ENCODE data around the gene C19orf25. TPM values are rescaled to one million over a fixed set of nuclear protein-coding genes. Genes with fewer than 3 reads are reported as not detected.

The C19orf25 gene
- total RNA-seq, 1 experiment from 2014 or later, result 20.0 TPM

DNA sequence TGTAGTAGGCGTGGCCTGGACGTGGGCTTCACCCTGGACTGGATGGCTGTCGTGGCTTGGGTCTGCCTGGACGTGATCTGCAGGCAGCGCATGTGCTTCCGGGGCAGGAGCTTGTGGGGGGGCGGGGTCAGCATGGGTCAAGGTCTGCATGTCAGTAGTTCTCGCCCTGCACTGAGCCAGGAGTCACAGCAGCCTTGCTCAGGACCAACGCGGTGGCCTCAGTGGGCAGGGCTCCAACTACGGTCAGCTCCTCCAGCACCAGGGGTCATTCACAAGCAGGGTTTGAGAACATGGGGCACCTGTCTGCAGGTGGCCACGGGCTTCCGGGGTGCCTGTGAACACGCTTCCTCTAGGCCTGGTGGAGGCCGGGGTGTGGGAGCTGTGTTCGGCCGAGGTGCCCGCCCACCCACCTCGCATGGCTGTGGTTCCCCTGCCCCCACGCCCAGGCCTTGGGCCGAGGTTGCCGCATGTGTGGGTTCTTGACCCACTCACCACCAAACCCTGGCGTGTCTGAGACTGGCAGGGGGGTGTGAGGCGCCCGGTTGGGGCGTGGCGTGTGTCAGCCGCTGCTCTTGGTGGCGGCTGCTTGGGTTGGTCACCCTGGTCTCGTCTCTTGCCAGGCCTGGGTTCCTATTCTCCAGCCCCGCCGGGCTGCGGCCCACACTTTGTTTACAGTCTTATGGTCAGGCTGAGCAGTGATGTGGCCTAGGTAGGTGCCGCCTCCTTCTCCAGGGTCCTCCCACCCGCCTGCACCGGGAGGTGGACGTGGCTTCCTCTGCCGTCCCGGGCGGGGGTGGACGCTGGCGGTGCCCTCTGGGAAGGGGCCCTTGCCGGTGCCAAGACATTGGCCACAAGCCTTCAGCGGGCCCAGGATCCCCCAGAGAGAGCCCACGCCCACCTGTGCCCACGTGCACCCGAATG lies 45.6 kb downstream of the C19orf25 start:
- in situ Hi-C loops (cut with HindIII; ENCODE audit: low pct_unique_long_range_greater_than_20kb, low sequenced_read_pairs), result no loop called here
- DNase-seq (ENCODE audit: low read depth, low spot score), result no peak

DNA sequence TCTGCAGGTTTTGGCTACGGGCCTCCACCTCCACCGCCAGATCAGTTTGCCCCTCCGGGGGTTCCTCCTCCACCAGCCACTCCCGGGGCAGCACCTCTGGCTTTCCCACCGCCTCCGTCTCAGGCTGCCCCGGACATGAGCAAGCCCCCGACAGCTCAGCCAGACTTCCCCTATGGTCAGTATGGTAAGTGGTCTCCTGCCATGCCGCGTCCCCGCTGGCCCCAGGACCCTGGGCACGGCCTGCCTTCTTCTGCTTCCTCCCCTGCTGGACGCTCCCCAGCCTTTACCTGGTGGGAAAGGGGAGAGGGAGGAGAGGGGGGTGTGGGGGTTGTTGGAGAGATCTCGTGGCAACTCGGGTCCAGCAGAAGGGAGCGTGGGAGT lies 46.5 kb downstream of the C19orf25 start:
- in situ Hi-C loops (cut with HindIII; ENCODE audit: low pct_unique_long_range_greater_than_20kb, low sequenced_read_pairs), result no loop called here
- DNase-seq (ENCODE audit: low read depth, low spot score), result no peak

DNA sequence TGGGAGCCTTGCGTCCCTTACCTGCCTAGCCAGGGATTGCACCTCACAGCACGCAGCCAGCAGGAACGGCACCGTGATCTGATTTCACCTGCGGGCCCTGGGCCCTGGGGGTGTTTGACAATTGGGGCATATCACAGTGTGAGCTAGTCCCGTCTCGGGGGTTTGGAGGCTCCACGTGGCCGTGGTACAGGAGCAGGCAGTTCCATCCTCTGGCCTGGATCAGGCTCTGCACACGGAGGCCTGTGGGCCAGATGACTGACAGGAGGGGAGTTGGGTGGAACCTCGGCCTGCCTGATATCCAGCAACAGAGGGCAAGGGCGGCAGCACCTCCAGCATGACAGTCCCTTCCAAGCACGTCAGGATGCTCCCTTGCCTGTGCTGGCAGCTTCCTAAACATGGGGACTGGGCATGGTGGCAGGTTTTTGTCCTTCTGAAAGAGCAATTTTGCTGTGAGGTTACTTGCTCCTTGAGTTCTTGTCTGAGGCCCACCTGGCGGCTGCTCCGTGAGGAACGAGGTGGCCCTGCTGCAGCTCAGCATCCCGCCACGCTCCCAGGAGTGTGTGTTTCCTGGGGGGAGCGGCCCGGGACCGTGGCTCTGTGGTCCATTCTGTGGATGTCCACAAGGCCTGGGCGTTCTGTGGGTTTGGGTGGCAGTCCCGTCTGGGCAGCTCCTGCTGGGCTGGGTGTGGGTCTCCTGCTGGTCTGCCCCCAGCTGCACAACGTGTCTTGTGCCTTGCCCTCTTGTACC lies 47.1 kb downstream of the C19orf25 start:
- DNase-seq (ENCODE audit: low read depth, low spot score), result no peak
- in situ Hi-C loops (cut with HindIII; ENCODE audit: low pct_unique_long_range_greater_than_20kb, low sequenced_read_pairs), result no loop called here

DNA sequence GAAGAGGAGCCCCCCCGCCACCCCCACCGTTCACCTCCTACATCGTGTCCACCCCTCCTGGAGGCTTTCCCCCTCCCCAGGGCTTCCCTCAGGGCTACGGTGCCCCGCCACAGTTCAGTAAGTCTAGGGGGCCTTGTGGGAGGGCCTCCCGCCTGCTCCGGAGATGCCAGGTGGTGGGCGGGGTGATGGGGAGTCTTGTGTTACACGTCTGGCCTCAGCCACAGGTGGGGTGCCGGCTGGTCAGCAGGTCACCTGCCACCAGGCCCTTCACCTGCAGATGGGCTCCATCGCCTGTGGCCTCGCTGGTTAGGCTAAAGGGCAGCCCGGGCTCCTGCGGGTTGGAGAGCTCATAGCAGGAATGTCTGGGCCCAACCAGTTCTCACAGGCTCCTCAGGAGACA lies 48.8 kb downstream of the C19orf25 start:
- in situ Hi-C loops (cut with HindIII; ENCODE audit: low pct_unique_long_range_greater_than_20kb, low sequenced_read_pairs), result no loop called here
- DNase-seq (ENCODE audit: low read depth, low spot score), result no peak

DNA sequence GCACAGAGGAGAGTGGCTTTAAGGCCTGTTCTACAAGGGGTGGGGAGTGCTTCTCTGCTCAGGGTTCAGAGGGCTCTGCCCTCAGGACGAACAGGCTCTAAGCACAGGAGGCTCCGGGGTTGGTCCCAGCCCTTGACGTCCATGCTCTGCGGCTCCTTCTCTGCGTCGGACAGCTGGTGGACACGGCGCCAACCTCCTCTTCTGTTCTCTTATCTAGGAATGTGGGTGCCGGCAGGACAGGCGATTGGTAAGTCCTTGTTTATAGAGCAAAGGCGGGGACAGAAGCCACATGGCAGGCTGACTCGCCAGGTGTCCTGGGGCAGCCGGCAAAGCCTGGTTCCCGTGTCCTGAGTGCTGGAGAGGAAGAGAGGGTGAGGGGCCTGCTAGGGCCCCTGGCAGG lies 49.3 kb downstream of the C19orf25 start:
- in situ Hi-C loops (cut with HindIII; ENCODE audit: low pct_unique_long_range_greater_than_20kb, low sequenced_read_pairs), result no loop called here
- DNase-seq (ENCODE audit: low read depth, low spot score), result no peak

DNA sequence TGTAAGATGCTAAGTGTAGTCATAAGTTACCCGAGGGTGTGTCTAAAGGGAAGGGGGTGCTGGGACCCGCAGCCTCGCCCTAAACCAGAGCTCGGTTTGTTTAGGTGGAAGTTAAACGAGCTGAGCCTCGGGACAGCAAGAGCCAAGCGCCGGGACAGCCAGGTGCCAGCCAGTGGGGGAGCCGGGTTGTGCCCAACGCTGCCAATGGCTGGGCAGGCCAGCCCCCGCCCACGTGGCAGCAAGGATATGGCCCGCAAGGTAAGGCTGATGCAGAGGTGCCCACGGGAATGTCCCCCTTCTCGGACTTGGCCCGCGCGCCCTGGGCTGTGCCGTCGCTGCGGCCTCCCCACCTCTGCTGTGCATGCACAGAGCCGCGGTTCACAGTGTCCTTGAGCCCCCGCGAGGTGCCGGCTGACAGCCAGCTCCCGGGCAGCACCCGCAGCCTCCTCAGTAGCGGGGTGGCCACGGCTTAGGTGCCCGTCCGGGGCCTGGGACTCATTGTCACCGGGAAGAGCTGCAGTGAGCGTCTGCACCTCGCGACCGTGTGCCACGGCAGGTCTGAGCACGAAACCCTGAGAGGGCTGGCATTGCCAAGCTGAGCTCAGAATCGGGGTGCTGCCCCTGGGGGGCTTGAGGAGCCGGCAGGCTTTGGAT lies 50.1 kb downstream of the C19orf25 start:
- DNase-seq (ENCODE audit: low read depth, low spot score), result no peak
- in situ Hi-C loops (cut with HindIII; ENCODE audit: low pct_unique_long_range_greater_than_20kb, low sequenced_read_pairs), result no loop called here

DNA sequence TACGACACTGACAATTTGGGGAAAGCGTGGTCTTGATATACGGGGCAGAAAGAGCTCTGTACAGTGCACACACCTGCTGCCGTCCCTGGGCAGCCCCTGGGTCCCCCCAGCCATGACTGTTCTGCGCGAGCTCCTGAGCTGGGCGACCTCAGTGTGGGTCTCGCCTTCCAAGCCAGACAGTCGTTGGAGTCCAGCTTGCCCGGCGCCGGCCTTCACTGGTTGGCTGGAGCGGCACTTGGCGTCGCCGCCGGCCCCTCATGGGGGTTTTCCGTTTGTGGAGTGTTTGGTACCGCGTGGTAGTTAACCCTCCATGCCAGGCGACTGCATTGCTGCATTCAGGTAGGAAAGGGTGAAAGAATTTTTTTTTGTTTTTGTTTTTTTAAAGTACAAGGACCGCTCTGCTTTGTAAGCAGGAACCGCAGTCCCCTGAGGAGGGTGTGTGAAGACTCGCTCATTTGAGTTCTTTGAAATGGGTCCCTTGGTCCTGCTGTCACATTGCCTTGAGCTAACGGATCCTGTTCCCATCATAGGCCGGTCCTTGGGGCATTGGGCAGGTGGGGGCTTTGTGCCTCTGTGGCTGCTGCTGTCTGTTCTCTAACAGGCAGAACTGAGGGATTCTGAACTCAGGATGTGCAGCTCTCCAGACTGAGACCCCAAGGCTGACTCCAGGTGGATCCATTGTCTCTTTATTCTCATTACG lies 51.6 kb downstream of the C19orf25 start:
- in situ Hi-C loops (cut with HindIII; ENCODE audit: low pct_unique_long_range_greater_than_20kb, low sequenced_read_pairs), result no loop called here
- no peak for DNase-seq (ENCODE audit: low read depth, low spot score)

DNA sequence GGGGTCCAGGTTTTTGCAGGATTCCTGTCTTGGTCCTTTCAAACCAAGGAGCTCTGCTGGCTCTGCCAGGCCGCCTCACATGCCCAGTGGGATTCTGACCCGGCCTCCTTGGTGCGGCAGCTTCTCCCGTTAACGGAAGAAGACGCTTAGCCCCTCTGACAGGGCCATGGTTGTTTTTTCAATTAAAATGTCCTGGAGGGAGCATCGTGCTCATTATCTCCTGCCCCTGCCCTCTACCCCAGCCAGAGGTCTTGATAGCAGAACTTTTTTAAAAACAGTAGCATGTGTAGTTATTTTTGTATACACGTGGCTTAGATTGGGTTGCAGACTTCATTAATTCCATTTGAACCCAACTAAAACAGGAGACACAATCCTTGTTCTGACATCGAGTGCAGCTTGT lies 52.3 kb downstream of the C19orf25 start:
- DNase-seq (ENCODE audit: low read depth, low spot score), result no peak
- in situ Hi-C loops (cut with HindIII; ENCODE audit: low pct_unique_long_range_greater_than_20kb, low sequenced_read_pairs), result no loop called here

DNA sequence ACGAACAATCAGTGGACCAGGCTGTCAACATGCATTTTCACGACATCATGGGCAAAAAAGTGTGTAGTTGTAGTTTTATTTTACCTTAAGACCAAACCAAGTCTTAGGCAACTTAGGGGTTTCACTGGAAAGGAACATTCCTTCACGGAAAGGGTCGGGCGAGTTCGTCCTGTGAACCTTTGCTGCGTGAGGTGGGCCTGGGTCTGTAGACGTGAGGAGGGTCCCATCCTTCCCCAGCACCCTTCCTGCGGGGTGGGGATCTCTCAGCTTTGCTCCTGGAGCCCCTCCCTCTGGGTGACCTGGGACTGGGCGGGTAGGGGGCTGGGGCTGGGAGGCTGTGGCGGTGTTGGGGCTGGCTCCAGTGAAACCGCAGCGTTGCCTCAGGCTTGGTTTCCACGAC lies 53.1 kb downstream of the C19orf25 start:
- no peak for DNase-seq (ENCODE audit: low read depth, low spot score)
- in situ Hi-C loops (cut with HindIII; ENCODE audit: low pct_unique_long_range_greater_than_20kb, low sequenced_read_pairs), result no loop called here

DNA sequence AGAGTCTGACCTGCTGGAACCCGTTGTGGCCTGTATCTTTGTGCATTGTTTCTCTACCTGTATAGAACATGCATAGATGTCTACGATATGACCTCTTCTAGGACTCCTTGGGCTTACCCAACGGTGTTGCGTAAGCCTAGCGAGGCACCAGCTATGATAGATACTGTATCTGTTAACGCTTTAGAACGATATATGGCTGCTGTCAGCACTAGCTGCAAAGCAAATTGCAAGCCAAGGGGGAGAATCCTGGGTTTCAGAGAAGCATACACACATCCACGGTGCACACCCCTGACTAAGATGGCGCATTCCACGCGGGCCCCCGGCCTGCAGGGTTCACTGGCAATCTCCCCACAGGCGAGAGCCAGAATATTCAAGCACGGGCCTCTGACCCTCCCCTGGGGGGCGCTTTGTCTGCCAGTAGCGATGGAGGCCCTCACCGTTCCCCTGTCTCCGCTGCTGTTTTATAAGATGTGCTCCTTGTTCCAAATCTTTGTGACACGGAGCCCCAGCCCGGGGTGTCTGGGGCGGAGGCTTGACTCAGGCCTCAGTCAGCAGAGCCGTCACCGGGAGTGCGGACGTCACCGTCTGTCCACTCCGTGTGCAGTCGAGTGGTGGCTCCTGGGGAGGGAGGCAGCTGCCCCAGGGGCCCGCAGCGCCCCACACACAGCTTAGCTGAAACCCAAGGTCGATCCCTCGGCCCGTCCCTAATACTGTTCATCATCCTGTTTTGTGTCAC lies 53.7 kb downstream of the C19orf25 start:
- in situ Hi-C loops (cut with HindIII; ENCODE audit: low pct_unique_long_range_greater_than_20kb, low sequenced_read_pairs), result no loop called here
- DNase-seq (ENCODE audit: low read depth, low spot score), result no peak

DNA sequence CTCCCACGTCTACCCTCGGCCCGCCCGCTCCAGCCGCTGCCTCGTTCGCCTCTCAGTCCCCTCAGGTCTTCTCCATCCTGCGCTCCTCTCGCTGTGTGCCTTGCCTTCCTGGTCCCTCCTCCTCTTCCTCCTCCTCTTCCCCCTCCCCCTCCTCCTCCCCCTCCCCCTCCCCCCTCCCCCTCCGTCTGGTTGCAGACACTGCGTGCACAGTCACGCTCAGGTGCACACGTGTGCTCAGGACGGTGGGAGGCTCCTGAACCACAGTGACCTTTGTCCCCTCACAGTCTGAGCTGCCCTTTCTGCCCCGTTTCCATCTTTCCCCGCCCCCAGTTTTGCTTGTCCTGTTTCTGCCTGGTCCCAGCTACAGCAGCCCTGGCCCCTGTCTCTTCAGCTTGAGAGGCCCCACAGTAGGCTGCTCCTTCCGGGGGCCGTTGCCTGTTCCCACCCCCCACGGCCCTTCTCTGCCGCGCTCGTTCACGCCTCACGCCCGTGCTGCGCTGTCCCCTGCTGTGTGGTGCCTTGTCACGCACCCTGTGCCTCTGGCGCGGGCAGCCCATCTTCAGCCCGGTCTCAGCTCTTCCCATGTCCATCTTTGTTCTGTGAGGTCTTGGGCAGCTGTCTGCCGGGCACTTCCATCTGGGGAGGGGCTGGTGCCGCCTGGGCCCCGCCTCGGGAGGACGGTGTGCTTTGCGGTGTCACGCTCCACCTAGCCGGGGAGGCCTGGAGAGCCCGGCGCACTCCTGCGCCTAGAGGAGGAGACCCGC lies 54.6 kb downstream of the C19orf25 start:
- no peak for DNase-seq (ENCODE audit: low read depth, low spot score)
- in situ Hi-C loops (cut with HindIII; ENCODE audit: low pct_unique_long_range_greater_than_20kb, low sequenced_read_pairs), result no loop called here

DNA sequence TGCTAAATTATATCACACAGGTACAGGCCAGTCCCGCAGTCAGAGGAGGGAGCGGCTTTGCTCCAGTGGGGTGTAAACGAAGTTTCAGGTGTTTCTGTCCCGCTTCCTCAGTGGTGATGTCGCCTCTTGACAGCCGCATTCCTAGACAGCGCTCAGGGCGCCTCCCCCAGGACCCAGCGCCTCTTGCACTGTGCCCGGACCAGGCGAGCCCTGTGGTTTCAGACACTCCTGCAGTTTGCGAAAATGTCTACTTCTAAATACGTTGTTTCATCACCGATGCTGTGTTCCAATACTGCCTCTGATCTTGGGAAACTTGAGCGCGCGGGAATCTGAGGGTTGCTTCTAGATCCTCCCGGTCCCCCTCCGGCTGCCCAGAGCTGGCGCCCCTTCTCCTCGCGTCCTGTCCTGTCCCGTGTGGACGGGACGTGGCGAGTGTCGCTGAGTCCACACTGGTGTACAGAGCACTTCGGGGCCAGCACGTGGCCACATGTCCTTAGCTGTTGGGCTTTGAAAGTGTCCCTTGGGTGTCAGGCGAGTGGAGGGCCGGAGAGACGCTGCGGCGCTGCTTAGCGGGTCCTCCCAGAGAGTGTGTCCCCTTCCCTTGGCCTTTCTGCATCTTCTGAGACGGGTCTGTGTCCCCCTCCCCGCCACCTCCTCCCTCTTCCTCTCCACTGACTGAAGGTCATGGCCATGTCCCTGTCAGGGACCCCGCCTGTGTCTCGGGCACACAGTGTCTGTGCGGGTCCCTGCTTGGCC lies 55.4 kb downstream of the C19orf25 start:
- in situ Hi-C loops (cut with HindIII; ENCODE audit: low pct_unique_long_range_greater_than_20kb, low sequenced_read_pairs), result no loop called here
- no peak for DNase-seq (ENCODE audit: low read depth, low spot score)

Other genes with a start within 250 kb of the C19orf25 start
- 2.3 and 3.7 TPM in 2 replicates for gene CBARP, start 241.2 kb downstream of the C19orf25 start, total RNA-seq (2014; rRNA removed; shearing (Covaris generic))
- 30.3 and 36.6 TPM in 2 replicates for gene ATP5F1D, start 237.5 kb downstream of the C19orf25 start, total RNA-seq (2014; rRNA removed; shearing (Covaris generic))
- gene MIDN, start 230.6 kb downstream of the C19orf25 start, total RNA-seq (2014; rRNA removed; shearing (Covaris generic)), result 4.6 and 8.8 TPM in 2 replicates
- gene CIRBP, start 209.9 kb downstream of the C19orf25 start, total RNA-seq (2014; rRNA removed; shearing (Covaris generic)), result 93.9 and 95.0 TPM in 2 replicates
- gene FAM174C, start 203.7 kb downstream of the C19orf25 start, total RNA-seq (2014; rRNA removed; shearing (Covaris generic)), result 81.1 and 89.7 TPM in 2 replicates
- 0.37 and 1.5 TPM in 2 replicates for gene EFNA2, start 193.3 kb downstream of the C19orf25 start, total RNA-seq (2014; rRNA removed; shearing (Covaris generic))
- gene NDUFS7, start 95.3 kb downstream of the C19orf25 start, total RNA-seq (2014; rRNA removed; shearing (Covaris generic)), result 44.2 and 59.3 TPM in 2 replicates
- 16.4 and 21.6 TPM in 2 replicates for gene GAMT, start 77.7 kb downstream of the C19orf25 start, total RNA-seq (2014; rRNA removed; shearing (Covaris generic))
- gene DAZAP1, start 71.6 kb downstream of the C19orf25 start, total RNA-seq (2014; rRNA removed; shearing (Covaris generic)), result 65.5 and 71.7 TPM in 2 replicates
- gene RPS15, start 40.8 kb downstream of the C19orf25 start, total RNA-seq (2014; rRNA removed; shearing (Covaris generic)), result 1,300 and 1,363 TPM in 2 replicates
- gene APC2, start 29.1 kb downstream of the C19orf25 start, total RNA-seq (2014; rRNA removed; shearing (Covaris generic)), result 1.8 and 2.0 TPM in 2 replicates
- gene PCSK4, start 11.1 kb upstream of the C19orf25 start, total RNA-seq (2014; rRNA removed; shearing (Covaris generic)), result 1.9 TPM in 2 replicates
- 3.2 and 4.5 TPM in 2 replicates for gene REEP6, start 12.0 kb upstream of the C19orf25 start, total RNA-seq (2014; rRNA removed; shearing (Covaris generic))
- gene ADAMTSL5, start 33.8 kb upstream of the C19orf25 start, total RNA-seq (2014; rRNA removed; shearing (Covaris generic)), result 2.8 and 4.4 TPM in 2 replicates
- not detected in 2 replicates for gene PLK5, start 44.9 kb upstream of the C19orf25 start, total RNA-seq (2014; rRNA removed; shearing (Covaris generic))
- gene MEX3D, start 89.1 kb upstream of the C19orf25 start, total RNA-seq (2014; rRNA removed; shearing (Covaris generic)), result 7.9 and 11.6 TPM in 2 replicates
- gene MBD3, start 113.7 kb upstream of the C19orf25 start, total RNA-seq (2014; rRNA removed; shearing (Covaris generic)), result 76.4 and 84.2 TPM in 2 replicates
- gene UQCR11, start 126.2 kb upstream of the C19orf25 start, total RNA-seq (2014; rRNA removed; shearing (Covaris generic)), result 150 and 162 TPM in 2 replicates
- 21.4 and 23.2 TPM in 2 replicates for gene TCF3, start 173.4 kb upstream of the C19orf25 start, total RNA-seq (2014; rRNA removed; shearing (Covaris generic))